Measurements from ENCODE around the gene PLB1. TPM values are rescaled to one million over a fixed set of nuclear protein-coding genes. Genes with fewer than 3 reads are reported as not detected.

Gene PLB1
- total RNA-seq, 1 donor from 2014 or later, result 0.64 TPM

- no peak for TF ChIP-seq CTCF (IDR thresholded peaks at IDR 0.05)
- H3K4me1 Mint-ChIP-seq (ENCODE audit: unreplicated experiment), result peaks cover 40% of the 10 kb centered on the region
- H3K4me3 Mint-ChIP-seq (ENCODE audit: unreplicated experiment), result no peak overlapping the region
- no peaks in the 10 kb centered on the region for H3K27me3 Mint-ChIP-seq (ENCODE audit: unreplicated experiment)
- no peaks in the 10 kb centered on the region for H3K9me3 Mint-ChIP-seq (ENCODE audit: unreplicated experiment)
- no peak for DNase-seq (ENCODE audit: extremely low spot score, unreplicated experiment)
- no peaks in the 10 kb centered on the region for H3K36me3 Mint-ChIP-seq (ENCODE audit: unreplicated experiment)
- H3K27ac Mint-ChIP-seq (ENCODE audit: unreplicated experiment), result no peak overlapping the region
Observed at GRCh38 chr2:28586867-28587266, 91.0 kb downstream of the PLB1 start.

- Mint-ChIP-seq H3K4me3 (ENCODE audit: unreplicated experiment) (no peak overlapping the region), H3K36me3 (ENCODE audit: unreplicated experiment) (no peaks in the 10 kb centered on the region), H3K4me1 (ENCODE audit: unreplicated experiment) (peaks cover 37% of the 10 kb centered on the region), H3K9me3 (ENCODE audit: unreplicated experiment) (no peaks in the 10 kb centered on the region), H3K27ac (ENCODE audit: unreplicated experiment) (no peak overlapping the region), H3K27me3 (ENCODE audit: unreplicated experiment) (no peaks in the 10 kb centered on the region)
- DNase-seq (ENCODE audit: extremely low spot score, unreplicated experiment), result no peak
- TF ChIP-seq CTCF (IDR thresholded peaks at IDR 0.05), result no peak
Observed at GRCh38 chr2:28587526-28588291, 91.8 kb downstream of the PLB1 start.

GRCh38 chr2:28588292-28588670 is 92.4 kb downstream of the PLB1 start:
- H3K27ac Mint-ChIP-seq (ENCODE audit: unreplicated experiment), result no peak overlapping the region
- no peaks in the 10 kb centered on the region for H3K36me3 Mint-ChIP-seq (ENCODE audit: unreplicated experiment)
- TF ChIP-seq CTCF (IDR thresholded peaks at IDR 0.05), result no peak
- H3K9me3 Mint-ChIP-seq (ENCODE audit: unreplicated experiment), result no peaks in the 10 kb centered on the region
- H3K4me3 Mint-ChIP-seq (ENCODE audit: unreplicated experiment), result no peak overlapping the region
- DNase-seq (ENCODE audit: extremely low spot score, unreplicated experiment), result no peak
- peaks cover 32% of the 10 kb centered on the region for H3K4me1 Mint-ChIP-seq (ENCODE audit: unreplicated experiment)
- no peaks in the 10 kb centered on the region for H3K27me3 Mint-ChIP-seq (ENCODE audit: unreplicated experiment)

GRCh38 chr2:28589746-28590463 is 94.0 kb downstream of the PLB1 start:
- DNase-seq (ENCODE audit: extremely low spot score, unreplicated experiment), result no peak
- Mint-ChIP-seq H3K27me3 (ENCODE audit: unreplicated experiment) (no peaks in the 10 kb centered on the region), H3K4me1 (ENCODE audit: unreplicated experiment) (peaks cover 24% of the 10 kb centered on the region), H3K27ac (ENCODE audit: unreplicated experiment) (no peak overlapping the region), H3K9me3 (ENCODE audit: unreplicated experiment) (no peaks in the 10 kb centered on the region), H3K4me3 (ENCODE audit: unreplicated experiment) (no peak overlapping the region), H3K36me3 (ENCODE audit: unreplicated experiment) (no peaks in the 10 kb centered on the region)
- TF ChIP-seq CTCF (IDR thresholded peaks at IDR 0.05), result no peak

Measured in osteocyte (in vitro differentiated cells).